Heart right ventricle (tissue), 16 donors: Measurements from ENCODE around the gene WFS1. TPM values are rescaled to one million over a fixed set of nuclear protein-coding genes. Genes with fewer than 3 reads are reported as not detected.

ENCODE experiments used
- ATAC-seq, 8 donors: fragments of 200-7000 bp; cut with Tn5 transposase; one replicate each; pipeline ENCODE4 v1.9.1; 2020; ENCODE audit warnings: mild to moderate bottlenecking in 8 of 8, moderate library complexity in 8 of 8, moderate number of reproducible peaks in 1 of 8
- DNase-seq, 2 donors: peaks; one replicate each; pipeline ENCODE4 v3.0.0-alpha.2; 2020
- H3K27ac ChIP-seq, 10 donors: fragments of 200-600 bp; sonication (generic) in 2 of 10; one replicate each; pipeline versions ENCODE4 v1.5.0 to v1.8.0; 2020 to 2022; ENCODE audit warnings: mild to moderate bottlenecking in 3 of 10
- H3K27me3 ChIP-seq, 7 donors: fragments of 200-600 bp; one replicate each; pipeline ENCODE4 v1.8.0; 2021 to 2022; ENCODE audit warnings: mild to moderate bottlenecking in 2 of 7
- H3K36me3 ChIP-seq, 9 donors: fragments of 200-600 bp; sonication (generic) in 1 of 9; one replicate each; pipeline versions ENCODE4 v1.5.0 to v1.8.0; 2020 to 2022; ENCODE audit warnings: mild to moderate bottlenecking in 2 of 9
- H3K4me1 ChIP-seq, 9 donors: fragments of 200-600 bp; sonication (generic) in 1 of 9; one replicate each; pipeline versions ENCODE4 v1.5.0 to v1.8.0; 2020 to 2022; ENCODE audit warnings: mild to moderate bottlenecking in 4 of 9
- H3K4me3 ChIP-seq, 10 donors: fragments of 200-600 bp; sonication (generic) in 2 of 10; one replicate each; pipeline versions ENCODE4 v1.5.0 to v1.8.0; 2020 to 2022; ENCODE audit warnings: mild to moderate bottlenecking in 7 of 10, moderate library complexity in 2 of 10
- H3K9me3 ChIP-seq, 11 donors: fragments of 200-600 bp in 10 of 11; sonication (generic) in 2 of 11; one replicate each; pipeline versions ENCODE4 v1.5.0 to v1.8.0; 2013 to 2022; ENCODE audit warnings: mild to moderate bottlenecking in 2 of 11, control low read depth in 1 of 11, moderate library complexity in 1 of 11
- CTCF ChIP-seq, 9 donors: fragments of 200-600 bp; sonication (generic) in 2 of 9; IDR thresholded peaks; one replicate each; pipeline versions ENCODE4 v1.5.0 to v1.8.0; 2021 to 2022; ENCODE audit warnings: antibody characterized with exemption in 9 of 9, mild to moderate bottlenecking in 5 of 9, moderate library complexity in 1 of 9
- WGBS, 2 donors: extraction: QIAGEN DNeasy Blood & Tissue Kit; methylation state at CpG; one replicate each; pipeline ENCODE4 v1.1.7; 2013; ENCODE audit warnings: inconsistent platforms in 1 of 2; 5-methylcytosine and 5-hydroxymethylcytosine counted together
- intact Hi-C, 10 donors: fragments of 100-400 bp; cut with DNase I; formaldehyde crosslinking; loops; one replicate each; pipeline versions ENCODE4 v1.11.1 to v1.14.2; 2022
- polyA plus RNA-seq, 2 donors: library from polyadenylated mRNA; stranded (reverse); fragments of 200-250 nt; gene quantifications; one replicate each; pipeline ENCODE4 v1.2.3, GENCODE V29; 2013
- total RNA-seq, 10 donors: library from RNA; stranded (reverse); fragmentation: NEBNext Ultra II Directional in 3 of 10; extraction: Animal tissue kit (Norgen Biotek cat#: 25700) in 3 of 10; gene quantifications; one replicate each; pipeline versions ENCODE4 v1.2.1 to v1.2.4, GENCODE V29; 2021 to 2023
- donor health status: Arrhythmogenic right ventricular cardiomyopathy.
- donor health status: ischemic (EF 13 %, LVEDD 7.1; RV severe dilation, severe dysfunction).
- donor health status: healthy with polysubstance abuse.
- donor health status: DM: no; HTN: yes; CAD: no.
- donor health status: DM: no; HTN: no; CAD: no.
- donor health status: ischemic (EF 25% LVEDD 6.9; RV normal size, moderate dysfunction).
- donor health status: ischemic (EF 25% LVEDD 5.7; RV mildly dilated, moderate dysfunction).
- donor health status: healthy.
- donor health status: DM: yes; HTN: yes; CAD: no.
- donor health status: Ischemic cardiomyopathy.
- donor health status: ischemic (EF 35%, LVEDD 5.7; RV mildly dilated, moderate dysfunction).
- donor health status: nonischemic (EF 11% LVEDD 7.7; RV severe dilation, severe dysfunction).
- donor health status: DM: yes; HTN: yes; CAD: no.
- donor health status: PGD.
- donor health status: ischemic (EF 29% LVEDD 5.4; RV normal size, mild dysfunction).
- donor health status: nonischemic (EF 23%, LVEDD 6.1; RV moderate dilation, normal function).

WFS1 gene
- total and polyA plus RNA-seq, 12 donors: 35.0 to 119 (median 69.4) TPM

- Histone ChIP-seq H3K9me3 (peaks cover 0 to 8% (median 0%) of the 10 kb centered on the region in 11 donors), H3K4me3 (no peak overlapping the region), H3K27me3 (peaks cover 0 to 64% (median 40%) of the 10 kb centered on the region in 7 donors), H3K4me1 (no peaks in the 10 kb centered on the region), H3K27ac (no peak overlapping the region), H3K36me3 (no peaks in the 10 kb centered on the region)
- intact Hi-C loops: loop anchor here in 3 of 10 donors (10.0 kb wide), 2 partner anchors 210 to 340 kb away; no protein-coding TSS in a partner anchor
- no peak for TF ChIP-seq CTCF (IDR thresholded peaks at IDR 0.05)
- DNase-seq (no peak), ATAC-seq (no peak)
- 71 to 78% methylated on average over 12 of the region's 12 CpGs for WGBS, 2 donors
Observed at GRCh38 chr4:6335040-6335590, 65.5 kb downstream of the WFS1 start.

- no peak overlapping the region for H3K4me3 ChIP-seq
- no peak overlapping the region for H3K27ac ChIP-seq
- no peaks in the 10 kb centered on the region for H3K36me3 ChIP-seq
- 59 to 77% methylated on average over 13 of the region's 13 CpGs for WGBS, 2 donors
- H3K4me1 ChIP-seq: no peaks in the 10 kb centered on the region
- DNase-seq (no peak), ATAC-seq (no peak)
- peaks cover 0 to 75% (median 47%) of the 10 kb centered on the region in 7 donors for H3K27me3 ChIP-seq
- H3K9me3 ChIP-seq: peaks cover 0 to 8% (median 0%) of the 10 kb centered on the region in 11 donors
- intact Hi-C loops: loop anchor here in 3 of 10 donors (10.0 kb wide), 2 partner anchors 209 to 341 kb away; no protein-coding TSS in a partner anchor
- no peak for TF ChIP-seq CTCF (IDR thresholded peaks at IDR 0.05)
Observed at GRCh38 chr4:6336166-6336565, 66.5 kb downstream of the WFS1 start.

- intact Hi-C loops: loop anchor here in 3 of 10 donors (10.0 kb wide), 2 partner anchors 207 to 343 kb away; no protein-coding TSS in a partner anchor
- H3K4me3 ChIP-seq: no peak overlapping the region
- H3K27me3 ChIP-seq: peaks cover 0 to 78% (median 47%) of the 10 kb centered on the region in 7 donors
- TF ChIP-seq CTCF (IDR thresholded peaks at IDR 0.05): no peak
- H3K36me3 ChIP-seq: no peaks in the 10 kb centered on the region
- H3K9me3 ChIP-seq: peaks cover 0 to 7% (median 0%) of the 10 kb centered on the region in 11 donors
- ATAC-seq (no peak), DNase-seq (no peak)
- H3K4me1 ChIP-seq: peaks cover 0 to 7% (median 2%) of the 10 kb centered on the region in 9 donors
- no peak overlapping the region for H3K27ac ChIP-seq
- WGBS, 2 donors: 32 to 36% methylated on average over 19 of the region's 19 CpGs
Observed at GRCh38 chr4:6337331-6337935, 67.8 kb downstream of the WFS1 start.

GRCh38 chr4:6338175-6338950 lies 68.7 kb downstream of the WFS1 start:
- no peak for TF ChIP-seq CTCF (IDR thresholded peaks at IDR 0.05)
- Histone ChIP-seq H3K4me1 (peaks cover 0 to 13% (median 4%) of the 10 kb centered on the region in 9 donors), H3K27ac (no peak overlapping the region), H3K36me3 (no peaks in the 10 kb centered on the region), H3K9me3 (peaks cover 0 to 7% (median 0%) of the 10 kb centered on the region in 11 donors), H3K4me3 (no peak overlapping the region), H3K27me3 (peaks cover 0 to 76% (median 47%) of the 10 kb centered on the region in 7 donors)
- ATAC-seq (no peak), DNase-seq (no peak)
- intact Hi-C loops: loop anchor here in 3 of 10 donors (10.0 kb wide), 2 partner anchors 206 to 344 kb away; no protein-coding TSS in a partner anchor
- 56 to 58% methylated on average over 14 of the region's 14 CpGs for WGBS, 2 donors
